KG1 (cell line): Measurements from ENCODE around the gene ELL2.

ENCODE experiments used
- DNase-seq: peaks from one replicate; lab custom pipeline; 2025; lab: John Stamatoyannopoulos, UW

Gene ELL2

GRCh38 chr5:95956021-95956899, 5.4 kb downstream of the ELL2 start:
- no peak for DNase-seq

- DNase-seq = no peak
Observed at GRCh38 chr5:95954716-95955115, 6.9 kb downstream of the ELL2 start.

- DNase-seq = no peak
Observed at GRCh38 chr5:95953021-95953702, 8.5 kb downstream of the ELL2 start.

GRCh38 chr5:95951916-95952315, 9.7 kb downstream of the ELL2 start:
- no peak for DNase-seq

- no peak for DNase-seq
Observed at GRCh38 chr5:95949810-95950209, 11.8 kb downstream of the ELL2 start.

- no peak for DNase-seq
Observed at GRCh38 chr5:95948631-95949030, 13.0 kb downstream of the ELL2 start.

- no peak for DNase-seq
Observed at GRCh38 chr5:95946451-95946850, 15.2 kb downstream of the ELL2 start.

- no peak for DNase-seq
Observed at GRCh38 chr5:95942968-95943367, 18.7 kb downstream of the ELL2 start.

GRCh38 chr5:95942414-95942813, 19.2 kb downstream of the ELL2 start:
- no peak for DNase-seq

GRCh38 chr5:95941756-95942155, 19.9 kb downstream of the ELL2 start:
- DNase-seq = no peak

- no peak for DNase-seq
Observed at GRCh38 chr5:95940758-95941682, 20.6 kb downstream of the ELL2 start.

GRCh38 chr5:95939465-95939864, 22.2 kb downstream of the ELL2 start:
- no peak for DNase-seq

GRCh38 chr5:95938766-95939165, 22.9 kb downstream of the ELL2 start:
- no peak for DNase-seq

- DNase-seq = no peak
Observed at GRCh38 chr5:95938347-95938746, 23.3 kb downstream of the ELL2 start.

- DNase-seq = no peak
Observed at GRCh38 chr5:95937607-95938152, 24.0 kb downstream of the ELL2 start.

- DNase-seq = no peak
Observed at GRCh38 chr5:95936812-95937397, 24.7 kb downstream of the ELL2 start.

GRCh38 chr5:95935553-95936100, 26.0 kb downstream of the ELL2 start:
- DNase-seq = no peak

GRCh38 chr5:95934207-95934804, 27.3 kb downstream of the ELL2 start:
- DNase-seq = no peak

- DNase-seq = no peak
Observed at GRCh38 chr5:95932941-95933340, 28.7 kb downstream of the ELL2 start.

GRCh38 chr5:95931079-95931833, 30.4 kb downstream of the ELL2 start:
- DNase-seq = no peak
